GM12873 (cell line): ENCODE measurements around the gene CKS1B.

Experiments
- TF ChIP-seq, protein P1 (sequence below): IDR thresholded peaks from 2 replicates; pipeline ENCODE4 v1.5.1; 2012; ENCODE audit warnings: low read depth, mild to moderate bottlenecking, moderate library complexity, low read length, control low read depth; ENCODE audit not compliant: insufficient read depth; ENCODE audit errors: missing control alignments

The CKS1B gene

DNA sequence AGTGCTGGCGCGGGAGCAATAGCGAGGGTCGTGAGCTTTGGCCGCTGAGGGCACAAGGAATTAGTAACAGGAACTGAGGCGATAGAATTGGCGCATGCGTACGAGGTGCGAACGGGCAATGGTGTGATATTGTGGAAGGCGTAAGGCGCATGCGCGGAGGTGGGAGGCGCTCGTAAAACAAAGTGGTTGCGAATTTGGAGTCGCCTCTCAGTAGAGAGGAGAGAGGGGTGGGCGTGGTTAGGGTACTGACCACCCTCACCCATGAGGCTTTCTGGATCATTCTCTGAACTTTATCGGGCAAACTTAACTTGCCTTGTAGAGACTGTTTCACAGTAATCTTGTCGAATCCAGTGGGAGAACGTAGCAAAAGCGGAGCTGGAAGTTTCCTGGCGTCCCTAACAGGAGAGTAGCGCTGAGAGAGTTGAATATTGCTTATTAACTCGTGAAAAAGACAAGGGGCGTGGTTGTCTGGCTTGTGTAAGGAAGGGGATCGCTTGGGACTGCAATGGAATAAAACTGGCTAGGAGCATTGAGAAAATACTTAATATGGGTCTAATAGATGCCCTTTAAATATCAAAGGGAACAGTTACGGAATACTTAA, 427 bp downstream of the CKS1B start:
- TF ChIP-seq, protein P1, sequence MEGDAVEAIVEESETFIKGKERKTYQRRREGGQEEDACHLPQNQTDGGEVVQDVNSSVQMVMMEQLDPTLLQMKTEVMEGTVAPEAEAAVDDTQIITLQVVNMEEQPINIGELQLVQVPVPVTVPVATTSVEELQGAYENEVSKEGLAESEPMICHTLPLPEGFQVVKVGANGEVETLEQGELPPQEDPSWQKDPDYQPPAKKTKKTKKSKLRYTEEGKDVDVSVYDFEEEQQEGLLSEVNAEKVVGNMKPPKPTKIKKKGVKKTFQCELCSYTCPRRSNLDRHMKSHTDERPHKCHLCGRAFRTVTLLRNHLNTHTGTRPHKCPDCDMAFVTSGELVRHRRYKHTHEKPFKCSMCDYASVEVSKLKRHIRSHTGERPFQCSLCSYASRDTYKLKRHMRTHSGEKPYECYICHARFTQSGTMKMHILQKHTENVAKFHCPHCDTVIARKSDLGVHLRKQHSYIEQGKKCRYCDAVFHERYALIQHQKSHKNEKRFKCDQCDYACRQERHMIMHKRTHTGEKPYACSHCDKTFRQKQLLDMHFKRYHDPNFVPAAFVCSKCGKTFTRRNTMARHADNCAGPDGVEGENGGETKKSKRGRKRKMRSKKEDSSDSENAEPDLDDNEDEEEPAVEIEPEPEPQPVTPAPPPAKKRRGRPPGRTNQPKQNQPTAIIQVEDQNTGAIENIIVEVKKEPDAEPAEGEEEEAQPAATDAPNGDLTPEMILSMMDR = no peak

DNA sequence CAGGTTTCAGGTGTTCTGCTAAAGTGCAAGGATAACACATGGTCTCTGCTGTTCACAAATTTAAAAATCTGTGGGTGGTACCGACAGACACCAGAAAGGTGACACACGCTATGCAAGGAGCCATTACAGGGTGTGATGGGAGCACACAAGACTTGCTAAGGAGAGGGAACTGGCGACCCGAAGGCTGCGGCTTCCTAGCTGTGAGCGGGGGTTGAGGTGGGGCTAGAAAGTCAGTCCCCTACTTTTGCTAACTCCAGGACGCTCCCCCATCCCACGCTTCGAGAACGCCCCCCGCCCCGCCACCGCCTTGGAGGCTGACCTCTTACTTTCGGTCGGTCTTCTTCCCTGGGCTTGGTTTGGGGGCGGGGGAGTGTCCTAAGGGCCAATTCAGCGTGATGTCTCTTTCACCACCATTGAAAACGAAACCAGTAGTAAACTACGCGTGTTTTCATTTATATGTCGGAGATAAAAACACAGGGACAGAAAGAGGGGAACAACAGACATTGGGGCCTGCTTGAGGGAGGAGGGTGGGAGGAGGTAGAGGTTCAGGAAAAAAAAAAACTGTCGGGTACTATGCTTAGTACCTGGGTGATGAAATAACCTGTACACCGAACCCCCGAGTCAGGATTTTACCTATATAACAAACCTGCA, 1.1 kb downstream of the CKS1B start:
- TF ChIP-seq, protein P1 = no peak

DNA sequence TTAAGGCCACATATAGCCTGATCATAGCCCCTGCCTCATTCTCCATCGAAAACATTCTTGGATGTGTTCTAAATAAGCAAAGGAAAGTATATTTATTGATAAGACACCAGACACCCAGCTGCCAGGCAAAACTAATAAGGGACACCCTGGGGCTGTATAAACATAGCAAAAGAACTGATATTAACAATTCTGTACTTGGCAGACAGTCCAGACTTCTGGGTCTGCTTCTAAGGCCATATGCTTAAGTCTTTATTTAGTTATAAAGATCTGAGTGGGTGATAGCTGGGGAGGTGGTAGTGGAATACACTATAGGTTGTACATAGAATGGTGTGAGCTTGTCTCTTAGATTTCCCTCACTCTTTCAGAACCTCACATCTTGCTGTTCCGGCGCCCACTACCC, 3.9 kb downstream of the CKS1B start:
- TF ChIP-seq, protein P1 = no peak

DNA sequence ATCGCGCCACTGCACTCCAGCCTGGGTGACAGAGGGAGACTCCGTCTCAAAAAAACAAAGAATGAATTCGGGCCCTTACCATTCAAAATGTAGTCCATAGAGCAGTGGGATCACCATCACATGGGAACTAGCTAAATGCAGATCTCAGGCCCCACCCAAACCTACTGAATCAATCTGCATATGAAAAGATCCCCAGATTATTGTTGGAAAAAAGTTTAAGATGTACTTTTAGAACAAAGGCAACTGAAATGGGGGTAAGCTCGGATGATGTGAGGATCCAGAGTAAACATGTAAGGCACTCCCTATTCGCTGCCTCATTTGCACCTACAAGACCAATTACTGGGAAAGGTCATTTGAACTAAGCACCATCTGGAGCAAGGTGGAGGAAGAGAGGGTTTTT, 7.9 kb downstream of the CKS1B start:
- TF ChIP-seq, protein P1 = no peak

DNA sequence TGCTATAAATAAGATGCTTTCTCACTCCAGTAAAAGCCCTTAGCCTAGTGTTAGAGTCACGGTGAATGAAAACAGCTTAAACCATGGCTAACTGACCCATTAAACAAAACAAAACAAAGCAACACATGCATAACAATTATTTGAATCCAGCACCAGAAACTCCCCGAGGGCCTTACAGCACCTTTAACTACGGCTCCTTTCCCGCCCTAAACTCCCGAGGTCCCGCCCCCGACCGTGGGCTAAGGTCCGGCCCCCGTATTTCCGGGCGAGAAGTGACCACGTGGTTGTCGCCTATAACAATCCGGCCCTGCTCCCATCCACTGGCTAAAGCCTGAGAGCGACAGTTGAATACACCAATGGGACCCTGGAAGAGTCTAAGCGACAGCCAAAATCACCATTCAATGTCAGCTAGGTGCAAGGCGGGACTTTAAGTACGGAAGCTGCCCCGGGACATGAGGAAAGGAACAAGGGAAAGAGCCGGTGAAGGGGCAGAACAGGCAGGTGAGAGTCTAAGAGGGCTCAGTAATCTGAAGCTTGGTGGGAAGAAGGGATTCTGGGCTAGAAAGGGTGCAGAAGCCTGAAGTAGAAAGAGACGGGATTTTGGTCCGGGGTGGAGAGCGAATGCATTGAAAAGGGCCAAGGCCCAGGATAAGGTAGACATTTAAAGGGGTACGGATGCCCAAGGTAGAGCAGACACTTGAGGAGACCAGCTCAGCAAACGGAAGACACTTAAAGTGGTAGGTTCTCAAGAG, 8.6 kb downstream of the CKS1B start, which contains the start of gene FLAD1:
FLAD1 (plus strand) TSS at position 448 of the 752 bp plus-strand sequence. CDS start 351 bp downstream, outside the sequence.
- TF ChIP-seq, protein P1 = no peak

DNA sequence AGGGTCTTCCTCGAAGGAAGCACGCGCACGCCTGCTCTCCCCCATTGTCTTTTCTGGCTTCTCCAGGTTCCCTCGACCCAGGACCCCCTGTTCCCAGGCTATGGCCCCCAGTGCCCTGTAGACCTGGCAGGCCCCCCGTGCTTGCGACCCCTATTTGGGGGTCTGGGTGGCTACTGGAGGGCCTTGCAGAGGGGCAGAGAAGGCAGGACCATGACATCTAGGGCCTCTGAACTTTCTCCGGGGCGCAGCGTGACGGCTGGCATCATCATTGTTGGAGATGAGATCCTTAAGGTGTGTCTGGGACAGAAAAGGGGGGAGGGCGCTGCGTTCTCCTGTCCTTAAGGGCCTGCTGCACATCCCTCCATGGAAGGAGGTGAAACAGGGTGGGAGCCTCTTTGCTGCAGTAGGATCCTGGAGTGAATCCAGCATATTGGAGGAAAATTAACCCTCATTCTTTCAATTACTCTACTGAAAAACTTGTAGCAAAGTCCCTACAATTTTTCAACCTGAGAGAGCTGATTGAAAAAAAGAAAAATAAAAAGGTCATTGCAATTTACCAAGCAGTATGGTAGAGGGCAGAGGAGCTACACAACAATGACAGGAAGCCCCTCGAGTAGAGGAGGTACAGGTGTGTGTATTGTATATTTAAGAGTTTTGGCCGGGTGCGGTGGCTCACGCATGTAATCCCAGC, 9.4 kb downstream of the CKS1B start:
- TF ChIP-seq, protein P1 = no peak

DNA sequence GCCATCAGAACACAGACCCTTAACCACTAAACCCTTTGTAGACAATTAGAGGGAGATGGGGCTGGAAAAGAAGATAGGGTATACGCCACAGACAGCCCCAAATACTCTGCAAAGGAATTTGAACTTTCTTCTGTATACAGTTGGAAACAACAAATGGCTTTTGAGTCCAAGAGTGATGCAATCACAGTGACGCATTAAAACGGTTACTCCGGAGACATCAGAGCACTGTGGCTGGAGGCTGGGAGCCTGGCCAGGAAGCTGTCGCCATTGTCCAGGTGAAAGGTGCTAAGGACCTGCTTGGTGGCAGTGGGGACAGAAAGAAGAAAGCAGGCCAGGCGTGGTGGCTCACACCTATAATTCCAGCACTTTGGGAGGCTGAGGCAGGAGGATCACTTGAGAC, 12.8 kb downstream of the CKS1B start:
- TF ChIP-seq, protein P1 = no peak
